NCI-H774 (cell line): ENCODE measurements around the gene ARHGEF10L.

Experiments used
- DNase-seq: peaks from one replicate; lab custom pipeline; 2025; lab: John Stamatoyannopoulos, UW

ARHGEF10L gene

DNA sequence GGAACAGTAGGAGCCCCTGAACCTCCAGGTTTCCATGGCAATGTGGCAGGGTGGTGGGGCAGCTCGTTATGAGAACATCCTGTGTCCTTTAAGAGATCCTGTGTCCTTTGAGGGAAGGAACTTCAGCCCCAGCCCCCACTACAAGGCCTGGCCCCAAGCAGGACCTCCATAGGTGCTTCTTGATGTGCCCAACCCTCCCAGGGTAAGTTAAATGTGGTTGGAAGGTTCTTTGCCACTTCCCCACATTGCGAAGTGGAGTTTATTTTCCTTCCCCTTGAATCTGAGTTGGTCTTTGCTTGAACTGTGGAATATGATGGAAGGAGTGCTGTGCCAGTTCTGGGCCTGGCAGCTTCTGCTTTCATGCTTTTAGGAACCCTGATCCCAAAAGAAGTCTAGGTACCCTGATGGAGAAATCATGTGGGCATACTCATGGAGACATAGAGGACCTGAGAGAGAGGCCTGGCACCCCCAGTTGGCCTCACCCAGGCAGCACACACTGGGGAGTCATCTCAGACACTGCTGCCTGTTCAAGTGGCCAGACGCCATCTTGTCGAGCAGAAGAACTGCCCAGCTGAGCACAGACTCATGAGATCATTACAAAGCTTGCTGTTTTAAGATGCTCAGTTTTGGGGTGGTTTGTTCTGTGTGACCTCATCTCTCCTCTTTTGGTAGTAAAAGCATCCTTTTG, 171.5 kb downstream of the ARHGEF10L start:
- no peak for DNase-seq

DNA sequence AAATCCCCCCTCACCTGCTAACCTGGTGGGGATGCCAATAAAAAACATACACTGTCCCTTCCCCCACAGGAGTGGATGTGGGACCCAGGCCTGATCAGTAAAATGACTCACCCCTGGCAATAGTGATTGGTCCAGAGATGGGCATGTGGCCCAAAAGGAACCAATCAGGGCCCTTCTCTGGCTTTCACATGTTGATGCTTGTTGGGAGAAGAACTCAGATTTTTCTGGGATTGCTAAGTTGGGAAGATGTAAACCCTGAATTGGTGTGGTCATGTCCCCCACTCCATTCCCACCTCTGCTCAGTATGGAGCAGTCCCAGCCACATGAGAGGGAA, 172.0 kb downstream of the ARHGEF10L start:
- DNase-seq = no peak

DNA sequence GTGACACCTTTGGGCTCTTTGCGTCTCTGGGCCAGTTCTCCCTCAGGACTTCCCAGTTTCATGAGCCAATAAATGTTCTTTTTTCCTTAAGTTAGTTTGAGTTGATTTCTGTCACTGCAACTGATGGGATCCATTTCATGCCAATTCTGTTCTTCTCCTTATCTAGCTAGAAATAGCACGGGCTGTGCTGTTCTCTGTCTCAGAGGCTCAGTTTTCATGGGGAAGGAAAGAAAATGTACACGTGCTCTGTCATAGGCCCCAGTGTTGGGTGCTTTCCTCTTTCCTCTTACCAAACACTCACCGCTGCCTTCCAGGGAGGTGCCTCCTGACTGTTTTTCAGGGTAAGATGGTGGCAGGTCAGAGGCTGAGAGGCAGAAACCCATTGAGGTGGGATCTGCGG, 172.4 kb downstream of the ARHGEF10L start:
- no peak for DNase-seq

DNA sequence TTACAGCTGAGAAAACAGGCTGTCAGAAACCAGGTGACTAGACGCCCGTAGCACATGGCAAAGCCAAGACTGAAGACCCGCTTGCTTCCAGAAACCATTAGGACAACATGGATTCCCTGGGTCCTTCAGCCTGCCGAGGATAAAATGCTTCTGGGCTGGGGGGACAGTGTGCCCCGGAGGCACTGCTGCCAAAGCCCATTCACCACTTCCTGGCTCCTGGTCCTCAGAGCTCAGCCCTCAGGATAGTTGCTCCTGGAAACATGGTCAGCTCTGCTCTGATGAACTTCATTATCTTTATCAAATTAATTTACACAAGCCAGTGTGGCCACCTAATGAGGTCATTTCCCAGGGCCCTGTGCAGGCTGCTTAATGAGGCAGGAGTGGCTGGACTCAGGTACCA, 174.5 kb downstream of the ARHGEF10L start:
- no peak for DNase-seq

DNA sequence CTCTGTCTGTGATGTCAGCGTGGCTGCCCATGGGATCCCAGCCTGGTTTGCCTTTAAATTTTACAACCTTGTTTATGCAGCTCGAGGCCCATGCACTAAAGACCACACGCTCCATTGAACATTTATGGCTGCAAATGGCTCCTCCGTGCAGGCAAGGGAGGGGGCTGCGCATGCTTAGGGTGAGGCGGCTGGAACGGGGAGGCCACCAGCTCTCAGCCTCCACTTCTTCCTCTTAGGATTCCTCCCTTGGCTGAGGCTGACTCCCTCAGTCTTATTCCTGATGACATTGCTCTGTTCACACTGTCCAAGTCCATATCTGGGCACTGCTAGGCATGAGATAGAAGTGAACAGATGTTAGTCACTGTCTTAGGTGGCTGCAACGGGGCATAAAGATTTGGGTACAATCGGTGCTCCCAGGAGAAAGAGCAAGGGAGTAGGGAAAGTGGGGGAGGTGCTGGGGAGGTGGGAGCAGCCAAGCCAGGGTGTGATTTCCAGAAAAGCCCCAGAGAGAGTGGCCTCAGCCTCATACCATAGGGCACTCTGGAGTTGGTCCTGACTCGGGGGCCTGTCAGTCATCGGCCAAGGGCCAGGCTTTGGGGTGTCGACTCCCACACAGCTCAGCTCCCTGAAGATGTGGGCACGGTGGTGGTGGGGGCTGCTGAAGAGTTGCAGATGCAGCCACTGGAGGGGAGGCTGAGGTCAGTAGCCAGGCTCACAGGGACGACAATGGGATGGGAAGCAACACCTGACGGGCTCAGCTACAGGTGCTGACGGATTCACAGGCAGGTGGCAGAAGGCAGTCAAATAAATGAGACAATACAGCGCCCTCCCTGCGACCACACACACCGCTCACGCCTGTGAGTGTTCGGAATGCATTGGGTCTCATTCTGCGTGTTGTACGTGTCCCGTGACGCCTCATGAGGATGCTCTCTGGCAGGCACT, 178.4 kb downstream of the ARHGEF10L start:
- DNase-seq = no peak

DNA sequence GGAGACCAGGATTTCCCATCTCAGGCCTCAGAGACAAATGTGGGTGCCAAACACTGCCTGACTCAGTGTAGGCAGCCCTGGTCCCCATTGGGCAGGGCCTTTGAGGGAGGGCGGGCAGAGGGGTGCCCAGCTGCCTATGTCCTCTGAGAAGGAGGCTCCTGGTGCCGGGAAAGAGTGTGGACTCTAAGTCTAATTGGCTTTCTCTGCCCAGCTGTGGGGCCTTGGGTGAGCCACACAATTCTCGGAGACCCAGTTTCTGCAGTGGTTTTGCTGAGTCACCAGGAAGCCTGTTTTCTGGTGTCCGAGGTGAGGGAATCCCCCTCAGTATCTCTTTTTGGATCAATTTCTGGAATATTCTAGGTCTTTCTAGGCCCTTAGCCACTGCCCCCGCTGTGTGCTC, 180.4 kb downstream of the ARHGEF10L start:
- DNase-seq = no peak

DNA sequence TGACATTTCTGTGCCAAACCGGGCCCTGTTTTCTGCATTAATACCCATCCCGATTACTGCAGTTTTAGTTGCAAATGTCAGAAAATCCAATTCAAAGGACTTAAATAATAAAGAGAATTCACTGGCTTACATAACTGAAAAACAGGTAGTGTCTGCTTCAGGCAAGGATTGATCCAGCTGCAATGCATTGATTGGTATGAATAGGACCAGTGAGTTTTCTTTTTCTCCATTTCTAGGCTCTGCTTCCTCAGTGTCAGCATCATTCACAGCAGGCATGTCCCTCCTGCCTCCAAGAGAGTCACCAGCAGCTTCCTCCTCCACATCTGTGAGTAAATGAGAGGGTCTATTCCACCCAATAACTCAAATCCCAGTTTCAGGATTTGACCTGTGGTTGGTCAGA, 181.9 kb downstream of the ARHGEF10L start:
- DNase-seq = no peak

DNA sequence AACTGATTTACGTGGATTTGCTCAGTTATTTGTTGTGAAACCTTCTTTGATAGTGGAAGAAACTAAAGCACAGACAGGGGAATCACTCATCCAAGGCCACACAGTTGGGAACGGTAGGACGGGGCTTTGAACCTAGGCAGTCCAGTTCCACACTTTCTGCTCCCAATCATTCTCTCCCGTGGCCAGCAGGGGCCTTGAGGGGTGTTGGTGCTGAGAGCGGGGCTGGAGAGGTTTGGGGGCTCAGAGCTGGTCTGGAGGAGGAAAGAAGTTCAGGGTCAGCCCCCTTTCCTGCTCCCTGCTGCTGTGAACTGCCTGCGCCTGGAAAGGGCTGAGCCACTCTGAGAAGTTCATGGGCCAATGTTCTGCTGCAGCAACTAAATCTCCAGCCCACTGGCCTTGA, 184.2 kb downstream of the ARHGEF10L start:
- no peak for DNase-seq

DNA sequence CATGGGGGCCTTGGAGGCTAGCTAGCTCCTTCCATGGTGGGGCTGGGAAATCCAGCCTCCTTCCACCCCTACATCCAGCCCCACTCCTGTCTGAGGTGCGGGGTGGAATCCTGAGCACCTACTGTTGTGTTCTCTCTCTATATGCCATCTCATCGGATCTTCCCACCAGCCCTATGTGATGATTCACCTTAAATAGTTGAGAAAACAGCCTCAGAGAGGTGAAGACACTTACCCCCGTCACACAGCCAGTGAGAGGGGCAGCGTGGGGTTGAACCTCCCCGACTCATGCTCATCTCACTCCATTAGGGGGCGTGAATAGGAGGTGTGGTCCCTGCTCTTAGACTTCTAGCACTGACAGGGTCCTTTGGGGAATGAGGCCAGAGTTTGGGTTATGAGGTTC, 184.7 kb downstream of the ARHGEF10L start:
- DNase-seq = no peak

DNA sequence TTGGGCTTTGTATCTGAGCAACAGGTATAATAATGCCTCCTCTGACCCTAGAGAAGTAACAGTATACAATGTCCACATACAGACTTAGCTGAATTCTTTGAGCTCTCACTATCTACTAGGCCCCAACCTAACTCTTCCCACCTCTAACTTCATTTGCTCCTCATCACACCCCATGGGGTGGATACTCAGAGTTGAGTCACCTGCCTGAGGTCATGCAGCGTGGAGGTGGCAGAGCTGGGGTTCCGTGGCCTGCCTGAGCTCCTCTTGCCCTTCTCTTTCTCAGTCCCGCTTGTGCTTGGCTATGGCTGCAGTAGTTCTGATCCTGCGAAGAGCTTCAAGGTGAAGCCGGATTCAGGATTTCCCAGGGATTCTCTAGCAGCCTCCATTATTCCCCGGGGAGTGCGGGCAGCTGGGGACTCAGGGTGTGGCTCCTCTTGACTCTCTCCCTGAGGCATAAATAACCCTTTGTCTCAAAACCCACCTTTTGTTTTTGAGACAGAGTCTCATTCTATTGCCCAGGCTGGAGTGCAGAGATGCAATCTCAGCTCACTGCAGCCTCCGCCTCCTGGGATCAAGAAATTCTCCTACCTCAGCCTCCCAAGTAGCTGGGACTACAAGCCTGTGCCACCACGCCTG, 185.7 kb downstream of the ARHGEF10L start:
- no peak for DNase-seq

DNA sequence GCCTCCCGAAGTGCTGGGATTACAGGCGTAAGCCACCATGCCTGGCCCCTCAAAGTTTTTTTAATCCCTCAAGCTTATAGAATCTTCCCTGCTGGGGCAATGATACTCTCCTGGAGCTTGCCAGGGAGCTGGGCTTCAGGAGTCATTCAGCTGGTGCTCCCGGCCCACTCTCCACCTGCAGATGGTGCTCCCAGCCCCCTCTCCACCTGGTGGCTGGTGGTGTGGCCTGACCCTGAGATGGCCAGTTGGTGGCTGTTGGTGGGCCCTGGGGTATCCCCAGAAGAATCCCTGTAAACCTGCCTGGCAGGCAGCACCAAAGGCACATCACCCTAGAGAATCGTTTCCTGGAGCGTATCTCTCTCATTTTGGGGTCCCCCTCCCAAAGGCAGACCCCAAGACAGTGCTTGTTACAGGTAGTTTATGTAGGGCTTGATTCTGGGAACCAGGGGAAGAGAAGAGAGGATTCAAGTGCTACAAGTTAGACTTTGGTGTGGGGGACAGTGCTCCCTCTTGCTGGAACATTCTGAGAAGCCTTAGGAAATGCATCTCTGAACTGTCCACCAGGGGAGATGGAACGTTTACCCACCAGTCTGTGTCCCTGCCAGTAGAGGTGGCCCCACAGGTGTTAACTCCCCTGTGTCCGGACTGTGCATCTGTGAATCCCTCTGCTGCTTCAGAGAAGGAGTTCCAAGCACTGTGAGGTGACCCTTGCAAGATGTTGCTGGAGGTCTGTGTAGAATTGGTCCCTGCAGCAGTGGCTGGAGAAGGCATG, 186.5 kb downstream of the ARHGEF10L start:
- no peak for DNase-seq

DNA sequence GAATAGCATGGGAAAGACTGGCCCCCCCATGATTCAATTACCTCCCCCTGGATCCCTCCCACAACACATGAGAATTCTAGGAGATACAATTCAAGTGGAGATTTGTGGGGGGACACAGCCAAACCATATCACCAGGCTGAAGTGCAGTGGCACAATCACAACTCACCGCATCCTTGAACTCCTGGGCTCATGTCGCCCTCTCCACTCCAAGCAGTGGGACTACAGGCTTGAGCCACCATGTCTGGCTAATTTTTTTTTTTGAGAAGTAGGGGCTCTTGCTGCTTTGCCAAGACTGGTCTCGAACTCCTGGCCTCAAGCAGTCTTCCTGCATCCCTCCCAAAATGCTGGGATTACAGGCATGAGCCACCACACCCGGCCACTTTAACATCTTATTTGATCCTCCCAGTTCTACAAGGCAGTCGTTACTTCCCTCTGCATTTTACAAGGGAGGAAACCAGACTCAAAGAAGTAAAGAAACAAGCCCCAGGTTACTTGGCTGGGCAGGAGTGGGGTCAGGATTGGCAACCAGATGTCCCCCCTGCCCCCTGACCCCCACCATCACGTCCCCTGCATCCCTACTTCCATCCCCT, 188.7 kb downstream of the ARHGEF10L start:
- no peak for DNase-seq

DNA sequence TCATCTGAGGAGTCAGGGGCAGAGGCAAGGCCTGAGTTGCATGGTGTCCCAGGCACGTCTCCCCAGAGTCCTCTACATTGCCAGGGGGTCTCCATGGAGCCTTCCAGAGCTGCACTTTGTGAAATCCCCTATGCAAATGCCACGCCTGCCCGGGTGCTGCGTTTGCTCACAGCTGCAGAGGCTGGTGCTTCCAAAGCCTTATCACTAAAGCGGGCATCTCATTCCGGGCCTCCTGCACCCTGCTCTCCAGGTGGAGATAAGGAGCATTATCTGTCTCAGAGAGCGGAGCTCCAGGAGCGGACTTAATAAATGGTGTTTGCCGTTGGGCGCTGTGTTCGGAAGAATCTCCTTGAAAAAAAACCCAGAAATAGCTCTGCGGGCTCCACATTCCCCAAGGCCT, 189.8 kb downstream of the ARHGEF10L start:
- no peak for DNase-seq

DNA sequence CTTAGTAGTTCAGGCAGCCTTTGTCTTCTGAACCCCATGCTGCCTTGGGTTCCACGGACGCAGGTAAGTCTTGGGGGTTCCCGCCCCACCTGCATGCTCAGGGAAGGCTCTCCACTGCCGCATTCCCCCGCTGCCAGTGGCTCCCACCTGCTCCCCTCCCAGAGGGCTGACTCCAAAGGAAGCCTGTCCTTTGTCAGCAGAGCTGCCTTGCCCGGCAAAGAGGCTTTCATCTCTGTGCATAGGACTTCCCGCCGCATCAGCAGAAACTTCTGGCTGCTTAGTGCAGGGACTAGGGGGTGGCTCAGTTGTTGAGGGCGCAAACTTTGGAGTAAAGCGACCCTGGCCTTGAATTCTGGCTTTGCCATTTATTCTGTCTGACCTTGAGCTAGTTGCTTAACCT, 190.4 kb downstream of the ARHGEF10L start:
- DNase-seq = no peak

DNA sequence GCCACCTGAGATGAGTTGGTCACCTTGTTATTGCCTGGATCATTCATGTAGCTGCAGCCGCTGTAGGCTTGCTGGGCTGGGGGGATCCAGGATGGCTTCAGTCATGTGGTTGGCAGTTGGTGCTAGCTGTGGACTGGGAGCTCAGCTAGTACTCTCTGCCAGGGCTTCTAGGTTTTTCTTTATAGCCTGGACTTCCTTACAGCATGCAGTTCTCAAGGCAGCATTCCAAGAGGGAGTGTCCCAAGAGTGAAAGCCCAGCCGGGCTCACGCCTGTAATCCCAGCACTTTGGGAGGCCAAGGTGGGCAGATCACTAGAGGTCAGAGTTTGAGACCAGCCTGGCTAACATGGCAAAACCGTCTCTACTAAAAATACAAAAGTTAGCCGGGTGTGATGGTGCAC, 192.0 kb downstream of the ARHGEF10L start:
- no peak for DNase-seq

DNA sequence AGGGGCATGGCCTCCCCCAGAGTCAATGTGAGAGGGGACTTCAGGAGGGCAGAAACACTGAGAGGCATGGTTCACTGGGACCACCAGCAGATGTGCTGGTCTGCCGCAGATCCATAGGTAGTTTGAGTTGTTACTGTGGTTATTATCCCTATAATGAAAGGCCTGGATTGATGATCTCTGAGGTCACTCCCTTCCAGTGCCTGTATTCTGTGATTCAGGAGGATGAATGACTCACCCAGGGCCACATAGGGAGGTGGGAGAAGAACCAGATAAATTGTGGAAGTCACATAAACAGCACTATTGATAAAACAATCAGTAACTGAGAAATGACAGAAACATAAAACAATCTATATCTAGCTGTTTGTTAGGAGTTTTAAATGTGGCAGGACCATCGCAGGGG, 193.0 kb downstream of the ARHGEF10L start:
- DNase-seq = no peak

DNA sequence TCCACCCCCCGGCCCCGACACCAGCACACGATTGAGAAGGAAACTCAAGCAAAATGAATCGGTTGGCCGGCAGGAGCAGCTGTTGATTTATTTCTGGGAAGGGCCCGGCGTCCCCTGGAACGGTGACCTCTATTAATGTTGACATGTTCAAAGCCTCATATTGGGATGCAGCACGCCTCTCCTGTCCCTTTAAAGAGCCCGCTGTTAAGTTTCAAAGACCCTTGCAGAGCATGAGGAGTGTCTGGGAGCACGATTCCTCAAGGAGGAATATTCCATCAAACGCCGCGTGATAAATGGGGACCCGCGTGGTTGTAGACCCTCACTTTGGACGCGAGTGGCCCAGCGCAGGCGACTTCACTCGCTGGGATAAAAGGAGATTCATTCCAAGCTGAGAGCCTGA, 194.2 kb downstream of the ARHGEF10L start:
- DNase-seq = no peak

DNA sequence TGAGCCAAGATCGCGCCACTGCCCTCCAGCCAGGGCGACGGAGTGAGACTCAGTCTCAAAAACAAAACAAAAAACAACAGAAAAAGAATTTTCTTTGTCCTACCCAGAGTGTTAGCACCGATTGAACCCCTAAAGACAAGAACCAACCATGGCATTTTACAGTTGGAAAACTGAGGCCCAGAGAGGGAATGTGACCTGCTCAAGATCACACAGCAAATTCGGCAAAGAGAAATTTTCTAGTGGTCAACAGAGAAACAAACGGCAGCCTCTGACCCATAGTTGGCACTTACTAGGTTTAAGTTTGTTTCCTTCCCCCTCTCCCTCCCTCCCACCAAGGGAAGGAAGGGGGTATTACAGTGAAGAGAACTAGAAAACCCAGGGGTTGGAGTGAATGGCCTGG, 195.1 kb downstream of the ARHGEF10L start:
- no peak for DNase-seq

DNA sequence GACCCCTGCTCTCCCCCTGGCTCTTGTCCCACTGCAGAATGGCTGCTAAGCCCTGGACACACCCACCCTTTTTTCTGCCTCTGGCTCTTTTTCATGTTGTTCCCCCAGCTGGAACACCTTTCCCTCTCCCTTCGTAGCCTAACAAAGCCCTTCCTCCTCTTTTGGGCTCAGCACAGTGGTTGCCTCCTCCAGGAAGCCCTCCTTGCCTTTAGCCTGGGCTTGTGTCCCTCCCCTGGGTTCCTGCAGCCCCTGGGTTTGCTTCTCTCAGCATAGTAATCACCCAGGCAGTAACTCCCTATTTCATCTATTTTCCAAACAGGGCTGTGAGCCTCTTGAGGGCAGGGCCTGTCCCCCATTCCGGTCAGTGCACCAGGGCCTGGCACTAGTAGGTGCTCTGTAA, 195.8 kb downstream of the ARHGEF10L start:
- no peak for DNase-seq

DNA sequence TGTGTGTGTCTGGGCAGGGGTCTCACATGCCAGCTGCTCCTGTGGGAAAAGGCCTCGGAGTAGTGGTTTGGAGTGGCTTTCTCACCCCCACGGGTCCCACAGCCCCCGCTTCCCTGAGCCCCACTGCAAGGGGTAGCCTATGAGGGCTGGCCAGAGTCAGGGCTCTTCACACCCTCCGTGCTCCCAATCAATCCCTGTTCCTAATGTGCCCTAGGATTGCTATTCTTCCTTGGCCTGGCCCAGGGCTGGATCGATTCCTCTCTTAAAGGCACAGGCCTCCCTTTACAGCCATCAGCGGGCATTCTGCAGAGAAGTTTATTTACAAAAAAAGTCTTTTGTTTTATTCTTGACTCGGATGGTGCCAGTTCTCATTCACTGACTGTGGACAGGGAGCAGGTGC, 196.3 kb downstream of the ARHGEF10L start:
- DNase-seq = no peak

DNA sequence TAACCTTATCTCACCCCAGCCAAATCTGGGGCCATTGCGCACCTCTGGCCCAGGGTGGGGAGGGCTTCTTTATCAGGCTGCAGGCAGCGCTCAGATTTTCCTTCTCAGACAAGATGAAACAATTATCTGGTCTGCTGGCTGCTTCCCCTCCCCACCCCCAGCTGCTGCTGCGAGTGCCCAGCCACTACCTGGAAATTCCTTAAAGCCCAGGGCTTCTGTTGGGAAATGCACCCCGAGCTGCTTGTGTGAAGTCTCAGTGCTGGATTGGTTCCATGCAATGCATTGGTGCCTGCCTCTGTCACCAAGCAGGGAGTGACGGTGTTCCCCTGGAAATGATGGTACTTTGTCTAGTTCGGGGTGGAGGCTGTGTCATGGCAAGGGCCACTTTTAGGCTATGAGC, 197.1 kb downstream of the ARHGEF10L start:
- no peak for DNase-seq

DNA sequence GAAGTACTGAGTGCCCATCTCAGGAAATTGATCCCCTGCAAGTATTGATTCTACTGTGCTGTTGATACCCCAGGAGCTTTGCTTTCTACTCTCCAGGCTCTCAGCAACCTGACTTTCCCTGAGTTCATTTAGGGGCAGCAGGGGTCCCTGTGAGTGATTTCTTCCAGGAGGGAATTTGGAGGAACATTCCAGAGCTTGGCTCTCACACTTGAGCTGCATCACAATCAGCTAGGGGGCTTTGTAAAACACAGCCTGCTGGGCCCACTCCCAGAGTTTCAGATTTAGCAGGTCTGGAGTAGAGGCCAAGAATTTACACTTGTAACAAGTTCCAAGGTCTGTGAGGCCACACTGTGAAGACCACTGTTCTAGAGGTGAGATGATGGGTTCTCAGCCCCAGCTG, 199.6 kb downstream of the ARHGEF10L start:
- no peak for DNase-seq
